ENCODE data around the gene YIF1A.

DNA sequence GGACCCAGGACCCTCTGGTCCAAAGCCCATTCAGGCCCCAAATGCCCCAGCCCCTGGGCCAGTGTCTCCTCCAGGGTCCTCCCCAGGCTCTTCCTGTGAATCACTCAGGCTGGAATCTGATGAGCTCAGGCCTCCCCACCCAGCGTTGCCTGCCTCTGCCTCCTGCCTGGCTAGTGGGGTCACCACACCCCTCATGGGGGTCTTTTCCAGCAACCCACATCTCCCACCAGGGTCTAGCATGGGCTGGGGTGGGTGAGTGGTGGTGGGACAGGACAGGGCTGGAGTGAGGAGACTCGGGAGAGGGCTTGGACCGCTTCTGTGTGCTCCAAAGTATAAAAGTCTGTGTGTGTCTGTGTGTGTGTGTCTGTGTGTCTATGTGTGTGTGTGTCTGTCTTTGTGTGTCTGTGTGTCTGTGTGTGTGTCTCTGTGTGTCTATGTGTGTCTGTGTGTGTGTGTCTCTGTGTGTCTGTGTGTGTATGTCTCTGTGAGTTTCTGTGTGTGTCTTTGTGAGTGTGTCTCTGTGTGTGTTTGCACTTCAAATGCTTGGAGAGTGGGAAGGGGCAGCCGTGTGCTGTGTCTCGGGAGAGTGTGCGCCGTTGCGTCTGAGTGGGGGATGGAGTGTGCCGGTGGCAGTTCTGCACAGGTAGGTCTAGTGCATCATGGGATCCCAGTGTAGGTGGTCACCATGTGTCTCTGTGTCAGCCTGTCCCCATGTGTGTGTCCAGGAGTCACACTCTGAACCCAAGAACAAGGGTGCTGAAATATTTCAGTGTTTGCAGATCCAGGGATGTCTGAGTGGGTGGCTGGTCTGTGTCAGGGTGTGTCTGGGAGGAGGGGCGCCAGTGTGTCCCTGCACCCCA, 38.5 kb upstream of the YIF1A start:
- TF ChIP-seq, protein P1, sequence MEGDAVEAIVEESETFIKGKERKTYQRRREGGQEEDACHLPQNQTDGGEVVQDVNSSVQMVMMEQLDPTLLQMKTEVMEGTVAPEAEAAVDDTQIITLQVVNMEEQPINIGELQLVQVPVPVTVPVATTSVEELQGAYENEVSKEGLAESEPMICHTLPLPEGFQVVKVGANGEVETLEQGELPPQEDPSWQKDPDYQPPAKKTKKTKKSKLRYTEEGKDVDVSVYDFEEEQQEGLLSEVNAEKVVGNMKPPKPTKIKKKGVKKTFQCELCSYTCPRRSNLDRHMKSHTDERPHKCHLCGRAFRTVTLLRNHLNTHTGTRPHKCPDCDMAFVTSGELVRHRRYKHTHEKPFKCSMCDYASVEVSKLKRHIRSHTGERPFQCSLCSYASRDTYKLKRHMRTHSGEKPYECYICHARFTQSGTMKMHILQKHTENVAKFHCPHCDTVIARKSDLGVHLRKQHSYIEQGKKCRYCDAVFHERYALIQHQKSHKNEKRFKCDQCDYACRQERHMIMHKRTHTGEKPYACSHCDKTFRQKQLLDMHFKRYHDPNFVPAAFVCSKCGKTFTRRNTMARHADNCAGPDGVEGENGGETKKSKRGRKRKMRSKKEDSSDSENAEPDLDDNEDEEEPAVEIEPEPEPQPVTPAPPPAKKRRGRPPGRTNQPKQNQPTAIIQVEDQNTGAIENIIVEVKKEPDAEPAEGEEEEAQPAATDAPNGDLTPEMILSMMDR (IDR thresholded peaks at IDR 0.05 in 8 of 11, conservative IDR thresholded peaks at IDR 0.05 in 3 of 11) = no peak
- no peak for TF ChIP-seq POLR2AphosphoS5 (IDR thresholded peaks at IDR 0.05)
